Measurements from ENCODE around the gene SLF2.
"Not testable (repeated sequence)": the region's sequence is repeated elsewhere in the genome, so short reads cannot be mapped to it uniquely, and the experiment has no call there.

SLF2 gene

DNA sequence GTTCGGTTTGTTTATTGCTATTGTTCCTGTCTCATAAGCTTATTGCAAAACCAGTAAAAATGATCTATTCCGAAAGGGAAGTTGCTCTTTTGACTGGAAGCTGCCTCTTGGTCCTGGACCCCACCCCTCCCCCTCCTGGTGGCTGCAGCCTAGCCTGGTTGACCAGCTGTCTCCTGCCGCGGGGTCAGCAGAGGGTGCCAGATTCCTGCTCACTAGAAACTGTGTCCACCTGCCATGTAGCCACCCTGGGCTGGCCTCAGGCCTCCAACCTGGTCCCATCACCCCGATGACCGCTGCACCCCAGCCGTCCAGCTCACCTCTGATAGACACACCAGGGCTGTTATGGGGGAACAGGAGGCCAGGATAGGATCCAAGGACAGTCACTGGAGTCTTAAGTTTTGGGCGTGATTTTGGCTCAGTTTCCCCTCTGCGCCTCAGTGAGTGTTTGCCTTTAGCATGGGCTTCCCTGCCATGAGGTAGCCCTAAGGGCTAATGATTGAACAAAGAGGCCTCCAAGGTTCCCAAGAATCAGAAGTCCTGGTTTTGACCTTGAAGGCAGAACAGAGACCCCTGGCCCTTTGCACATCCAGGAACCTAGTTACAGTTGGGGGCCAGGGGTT lies 32.9 kb upstream of the SLF2 start:
- DNase-seq (ENCODE audit: low spot score), result no peak

DNA sequence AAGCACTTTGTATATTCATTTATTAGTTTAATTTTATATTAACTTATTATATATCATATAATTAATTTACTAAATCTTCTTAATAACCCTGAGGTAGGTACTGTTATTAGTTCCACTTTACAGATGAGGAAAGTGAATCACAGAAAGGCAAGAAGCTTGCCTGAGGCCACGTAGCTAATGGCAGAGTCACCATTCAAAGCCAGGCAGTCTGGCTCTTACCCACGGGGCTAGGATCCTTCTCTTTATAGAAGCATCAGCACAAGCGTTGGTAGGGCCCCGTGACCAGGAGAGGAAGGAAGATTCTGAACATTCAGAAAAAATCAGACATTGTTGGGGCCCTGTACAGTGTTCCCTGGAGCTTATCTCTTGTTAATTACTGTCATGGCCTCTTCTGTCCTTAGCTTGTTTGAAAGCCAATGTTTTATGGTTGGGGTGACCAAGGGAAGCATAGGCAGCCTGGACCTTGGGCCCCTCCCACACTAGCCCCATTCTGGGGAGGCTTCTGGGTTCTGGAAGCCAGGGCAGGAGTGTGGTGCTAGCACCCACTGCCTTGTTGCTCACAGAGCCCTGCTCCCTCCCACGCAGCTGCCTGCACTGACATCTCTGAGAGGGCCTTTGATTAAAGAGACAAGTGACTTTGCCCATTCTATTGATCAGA lies 31.1 kb upstream of the SLF2 start:
- DNase-seq (ENCODE audit: low spot score), result no peak

DNA sequence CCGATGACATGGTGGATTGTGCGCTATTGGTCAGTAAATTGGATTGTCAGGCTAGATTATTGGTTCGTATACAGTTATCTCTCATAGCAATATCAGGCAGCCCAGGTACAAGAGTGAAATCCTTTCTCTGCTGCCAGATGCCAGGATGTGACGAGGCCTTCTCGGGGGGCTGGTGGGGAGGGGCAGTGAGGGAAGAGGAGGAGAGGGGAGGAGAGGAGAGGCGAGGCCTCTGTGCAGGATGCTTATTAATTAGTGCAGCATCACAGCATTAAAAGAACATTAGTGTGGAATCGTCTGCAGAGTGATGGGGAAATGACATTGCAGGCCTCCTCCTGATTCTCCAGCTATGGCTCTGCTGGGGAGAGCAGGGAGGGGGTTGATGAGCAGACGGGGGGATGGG lies 30.5 kb upstream of the SLF2 start:
- DNase-seq (ENCODE audit: low spot score), result no peak

DNA sequence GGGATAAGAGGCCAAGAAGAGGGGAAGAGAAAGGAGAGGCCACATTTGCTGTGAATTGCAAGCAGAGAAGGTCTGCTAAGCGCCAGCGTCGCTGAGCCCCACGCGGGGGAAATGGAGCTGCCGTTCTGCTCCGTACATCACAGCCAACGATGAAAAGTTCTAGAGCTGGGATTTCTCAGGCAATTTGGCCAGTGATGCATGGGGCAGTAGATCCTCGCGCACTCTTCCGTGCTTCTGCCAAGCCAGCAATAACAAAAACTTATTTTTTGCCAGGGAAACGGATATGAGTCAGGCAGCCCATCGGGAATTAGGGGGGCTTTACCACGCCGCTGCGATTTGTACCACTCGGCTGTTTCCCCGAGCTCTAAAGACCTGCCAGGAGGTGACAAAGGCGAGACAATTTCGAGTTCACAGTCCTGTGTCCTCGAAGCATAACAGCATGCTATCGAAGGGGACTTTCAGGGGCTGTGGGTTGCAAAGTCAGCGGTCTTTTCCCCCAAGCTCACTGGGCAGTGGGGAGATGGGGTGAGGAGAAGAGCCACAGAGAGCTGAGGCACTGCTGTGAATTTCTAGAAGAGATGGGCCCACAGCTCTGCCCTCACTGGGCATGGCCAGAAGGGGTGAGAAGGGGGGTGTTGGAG lies 30.0 kb upstream of the SLF2 start:
- no peak for DNase-seq (ENCODE audit: low spot score)

DNA sequence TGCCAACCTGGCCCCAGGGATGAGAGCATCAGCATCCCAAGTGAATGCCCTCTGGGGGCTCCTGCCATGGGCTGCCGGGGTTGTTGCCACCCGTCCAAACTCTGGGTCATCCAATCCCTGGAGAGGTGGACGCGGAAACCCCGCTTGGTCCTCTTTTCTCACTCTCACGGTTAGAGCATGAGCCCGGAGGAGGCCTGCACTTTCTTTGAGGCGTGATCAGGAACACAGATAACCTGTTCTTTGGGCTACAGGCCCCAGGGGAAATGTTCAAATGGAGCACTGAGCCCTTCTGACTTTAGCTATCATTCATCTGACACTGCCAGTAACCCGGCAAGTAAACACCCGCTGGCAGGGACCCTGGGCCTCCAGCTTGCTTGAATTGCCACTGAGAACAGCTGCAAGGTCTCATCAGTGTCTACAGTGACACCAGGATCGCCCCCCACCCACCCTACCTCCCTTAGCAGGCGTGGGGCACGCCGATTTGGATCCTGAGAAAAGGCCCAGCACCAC lies 29.4 kb upstream of the SLF2 start:
- DNase-seq (ENCODE audit: low spot score), result no peak

DNA sequence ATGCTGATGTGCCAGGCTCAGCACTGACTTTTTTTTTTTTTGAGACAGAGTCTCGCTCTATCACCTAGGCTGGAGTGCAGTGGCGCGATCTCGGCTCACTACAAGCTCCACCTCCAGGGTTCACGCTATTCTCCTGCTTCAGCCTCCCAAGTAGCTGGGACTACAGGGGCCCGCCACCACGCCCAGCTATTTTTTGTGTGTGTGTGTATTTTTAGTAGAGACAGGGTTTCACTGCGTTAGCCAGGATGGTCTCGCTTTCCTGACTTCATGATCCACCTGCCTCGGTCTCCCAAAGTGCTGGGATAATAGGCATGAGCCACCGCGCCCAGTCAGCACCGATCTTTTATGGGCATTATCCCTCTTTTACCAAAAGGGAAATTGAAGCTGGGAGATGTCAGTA lies 27.2 kb upstream of the SLF2 start:
- not testable (repeated sequence) for DNase-seq (ENCODE audit: low spot score)

DNA sequence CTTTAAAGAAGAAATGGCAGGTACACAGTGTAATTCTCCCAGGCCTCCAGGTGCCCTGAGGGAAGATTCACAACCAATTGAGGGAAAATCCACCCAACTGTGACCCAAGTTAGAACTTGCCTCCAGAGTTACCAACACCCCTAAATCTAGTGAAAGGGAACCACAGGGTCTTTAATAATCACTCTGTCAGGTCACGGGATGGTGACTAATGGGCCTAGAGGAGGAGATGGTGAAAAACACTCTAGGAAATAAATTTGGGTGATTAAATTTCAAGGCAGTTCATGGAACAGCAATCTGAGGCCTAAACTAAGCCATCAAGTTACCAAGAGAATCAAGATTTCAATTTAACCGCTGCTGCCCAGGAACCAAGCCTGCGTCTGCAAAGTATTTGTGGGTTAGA lies 26.7 kb upstream of the SLF2 start:
- DNase-seq (ENCODE audit: low spot score), result no peak

DNA sequence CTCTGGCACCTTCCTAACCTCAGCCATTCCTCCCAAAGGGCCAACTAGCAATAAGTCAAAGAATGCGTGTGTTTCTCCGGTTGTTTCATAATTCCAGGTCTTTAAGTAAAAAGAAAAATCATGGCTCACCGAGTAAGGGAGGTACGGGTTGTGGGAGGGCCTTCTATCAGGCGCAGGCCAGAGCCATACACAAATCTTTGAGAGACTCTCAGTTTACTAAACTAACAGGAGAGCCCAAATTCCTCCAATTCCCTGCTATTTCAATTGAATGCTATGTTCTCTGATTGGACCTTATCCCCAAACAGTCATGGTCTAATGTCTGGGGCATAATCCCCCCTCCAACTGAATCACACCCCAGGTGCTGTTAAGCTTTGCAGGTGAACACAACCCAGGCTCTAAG lies 26.2 kb upstream of the SLF2 start:
- no peak for DNase-seq (ENCODE audit: low spot score)

DNA sequence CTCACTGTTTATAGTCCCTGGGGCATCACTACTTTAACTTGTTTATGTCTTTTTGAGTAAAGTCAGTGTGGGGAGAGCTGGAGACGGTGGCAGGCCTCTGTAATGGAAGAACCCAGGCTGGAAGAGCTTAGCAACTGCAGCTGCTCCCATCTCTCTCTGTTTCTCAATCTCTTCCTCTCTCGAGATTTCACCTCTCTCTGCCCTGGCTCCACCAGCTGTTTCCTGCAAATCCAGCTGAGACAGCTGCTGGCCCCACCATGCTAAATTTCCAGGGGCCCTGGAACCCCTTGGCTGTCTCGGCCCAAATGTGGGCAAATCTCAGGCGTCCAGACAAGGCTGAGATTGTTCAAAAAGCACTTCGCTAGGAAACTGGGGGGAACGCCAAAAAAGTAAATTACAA lies 25.8 kb upstream of the SLF2 start:
- DNase-seq (ENCODE audit: low spot score), result no peak

DNA sequence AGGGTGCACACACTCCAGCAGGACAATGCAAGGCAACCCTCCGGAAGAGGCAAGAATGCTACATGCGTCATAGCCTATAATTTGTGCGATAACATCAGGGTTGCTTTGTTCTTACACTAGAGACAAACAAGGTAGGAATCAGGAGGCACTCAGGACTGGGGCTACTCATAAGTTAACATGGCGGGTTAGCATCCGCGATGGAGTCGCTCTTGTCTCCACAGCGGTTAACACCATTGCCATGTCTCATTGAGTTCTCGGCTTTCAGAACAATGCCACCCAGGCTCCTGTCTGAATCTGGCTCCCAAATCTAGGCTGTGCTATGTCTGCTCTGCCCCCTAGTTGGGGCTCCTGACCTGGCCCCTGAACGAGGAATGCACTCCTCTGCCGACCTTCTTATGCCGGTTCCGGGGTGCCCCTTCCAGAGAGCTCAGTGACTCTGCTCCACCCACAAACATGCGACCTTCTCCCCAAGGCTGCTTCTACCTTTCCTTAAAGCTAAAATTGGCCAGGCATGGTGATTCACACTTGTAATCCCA lies 24.9 kb upstream of the SLF2 start:
- DNase-seq (ENCODE audit: low spot score), result no peak

DNA sequence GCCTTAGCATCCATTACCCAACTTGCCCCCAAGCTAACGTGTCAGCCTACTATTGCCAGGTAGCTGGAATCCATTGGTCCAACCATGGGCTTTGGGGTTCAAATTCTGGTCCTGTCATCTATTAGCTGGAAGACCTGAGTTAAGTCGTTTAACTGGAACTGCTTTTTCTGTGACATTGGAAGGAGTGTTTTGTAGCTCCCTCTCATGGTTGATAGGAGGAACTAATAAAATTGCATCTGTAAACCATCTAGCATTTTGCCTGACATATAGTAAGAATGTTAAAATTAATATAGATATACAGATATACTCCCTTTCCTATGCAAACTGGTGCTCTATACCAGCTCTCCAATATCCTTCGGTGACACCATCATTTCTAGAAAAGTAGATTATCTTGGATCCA lies 23.8 kb upstream of the SLF2 start:
- no peak for DNase-seq (ENCODE audit: low spot score)

DNA sequence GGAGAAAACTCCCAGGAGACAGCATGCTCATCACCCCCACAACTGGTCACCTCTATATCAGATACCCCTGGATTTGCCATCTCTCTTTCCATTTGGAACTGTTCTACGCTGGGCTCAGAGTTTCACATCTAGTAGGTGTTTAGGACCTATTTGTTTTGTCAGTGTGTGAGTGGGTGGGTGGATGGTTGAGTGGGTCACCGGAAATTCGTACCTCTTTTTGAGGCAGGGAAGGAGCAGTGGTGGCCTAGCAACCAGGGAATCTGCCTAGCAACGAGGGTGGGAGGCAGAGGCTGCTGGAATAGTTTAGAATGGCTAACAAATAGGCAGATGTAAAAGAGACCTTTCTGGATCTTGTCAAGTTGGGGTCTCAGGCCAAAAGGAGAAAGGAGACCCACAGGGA lies 23.2 kb upstream of the SLF2 start:
- DNase-seq (ENCODE audit: low spot score), result no peak

DNA sequence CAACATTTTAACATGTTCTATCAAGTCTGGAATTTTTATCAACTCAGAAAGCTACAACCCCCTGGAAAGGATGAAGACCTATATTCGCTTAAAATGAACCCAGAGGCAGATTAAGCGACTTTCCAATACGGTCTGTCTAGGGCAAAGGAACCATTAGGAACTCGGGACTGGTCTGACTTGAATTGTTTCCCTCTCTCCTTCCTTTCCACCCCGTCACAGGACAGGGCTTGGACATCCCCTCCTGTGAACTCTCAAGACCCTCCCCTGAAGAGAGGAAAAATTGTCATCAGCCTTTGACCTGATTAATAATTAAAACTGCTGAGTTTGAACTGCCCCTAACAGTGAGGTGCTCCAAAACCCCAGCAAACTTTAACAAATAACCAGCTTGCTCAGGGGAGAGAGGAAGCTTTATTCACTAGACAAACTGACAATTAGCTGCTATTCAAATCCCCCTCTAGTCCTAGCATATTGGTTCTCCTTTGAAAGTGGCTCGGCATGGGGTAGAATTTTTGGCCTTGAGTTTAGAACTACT lies 22.6 kb upstream of the SLF2 start:
- DNase-seq (ENCODE audit: low spot score), result no peak

DNA sequence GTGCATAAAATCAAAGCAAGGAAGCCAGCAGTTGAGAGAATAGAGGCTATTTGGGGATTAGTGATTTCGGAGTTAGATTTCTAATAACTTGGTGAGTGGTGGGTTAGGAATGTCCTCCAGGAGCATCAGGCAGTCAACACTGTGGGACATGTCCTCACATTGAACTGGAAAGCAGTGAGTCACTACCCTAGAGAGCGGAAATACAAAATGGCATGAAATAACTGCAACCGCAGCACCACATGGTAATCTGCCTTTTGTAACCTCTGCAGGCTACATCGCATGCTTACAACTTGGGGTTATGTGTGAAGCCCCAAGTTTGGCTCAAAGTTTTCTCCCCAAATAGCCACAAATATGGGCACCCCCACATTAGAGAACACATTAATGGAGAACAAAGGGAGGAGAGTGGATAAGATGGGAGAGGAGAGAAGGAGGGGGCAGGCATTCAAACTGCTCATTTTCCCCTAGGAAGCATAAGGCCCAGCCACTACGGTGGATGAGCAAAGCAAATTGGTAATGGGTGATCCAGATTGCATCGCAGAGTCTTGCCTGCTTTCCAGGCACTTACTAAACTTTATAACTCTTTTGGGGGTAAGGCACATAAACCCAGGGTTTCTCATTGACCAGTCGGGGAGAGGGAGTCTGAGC lies 22.0 kb upstream of the SLF2 start:
- DNase-seq (ENCODE audit: low spot score), result peak; percentile 82

DNA sequence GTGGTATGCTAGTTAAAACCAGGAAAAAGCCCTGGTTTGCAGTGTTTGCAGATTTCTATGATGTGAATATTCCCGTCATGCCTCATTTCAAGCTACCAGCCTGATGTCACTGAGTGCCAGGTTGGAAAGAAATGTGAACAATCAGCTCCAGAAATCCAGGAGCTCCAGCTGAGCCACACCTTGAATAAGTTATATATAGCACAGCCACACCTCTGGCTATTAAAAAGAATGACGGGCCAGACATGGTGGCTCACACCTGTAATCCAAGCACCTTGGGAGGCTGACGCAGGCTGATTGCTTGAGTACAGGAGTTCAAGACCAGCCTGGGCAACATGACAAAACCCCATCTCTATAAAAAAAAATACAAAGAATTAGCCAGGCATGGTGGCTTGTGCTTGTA lies 18.7 kb upstream of the SLF2 start:
- no peak for DNase-seq (ENCODE audit: low spot score)

DNA sequence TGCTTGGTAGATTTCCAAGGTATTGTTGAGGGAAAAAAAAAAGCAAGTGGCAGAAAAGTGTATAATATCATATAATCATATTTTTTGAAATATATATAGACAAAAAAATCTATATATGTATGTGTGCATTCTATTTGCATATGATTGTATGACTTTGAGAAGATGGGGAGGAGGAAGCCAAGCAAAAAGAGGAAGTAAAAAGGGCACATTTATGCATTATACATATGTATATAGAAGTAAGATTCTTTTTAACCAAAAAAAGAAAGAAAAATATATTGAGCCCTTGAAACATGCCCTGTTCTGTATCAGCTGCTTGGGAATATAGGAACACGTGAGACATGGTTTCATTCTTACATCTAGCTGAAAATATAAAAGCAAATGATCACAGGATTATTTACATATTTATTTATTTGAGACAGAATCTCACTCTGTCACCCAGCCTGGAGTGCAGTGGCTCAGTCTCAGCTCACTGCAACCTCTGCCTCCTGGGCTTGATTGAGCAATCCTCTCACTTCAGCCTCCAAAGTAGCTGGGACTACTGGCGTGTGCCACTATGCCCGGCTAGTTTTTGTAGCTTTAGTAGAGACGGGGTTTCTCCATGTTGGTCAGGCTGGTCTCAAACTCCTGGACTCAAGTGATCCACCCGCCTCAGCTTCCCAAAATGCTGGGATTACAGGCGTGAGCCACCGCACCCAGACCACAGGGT lies 18.0 kb upstream of the SLF2 start:
- no peak for DNase-seq (ENCODE audit: low spot score)

DNA sequence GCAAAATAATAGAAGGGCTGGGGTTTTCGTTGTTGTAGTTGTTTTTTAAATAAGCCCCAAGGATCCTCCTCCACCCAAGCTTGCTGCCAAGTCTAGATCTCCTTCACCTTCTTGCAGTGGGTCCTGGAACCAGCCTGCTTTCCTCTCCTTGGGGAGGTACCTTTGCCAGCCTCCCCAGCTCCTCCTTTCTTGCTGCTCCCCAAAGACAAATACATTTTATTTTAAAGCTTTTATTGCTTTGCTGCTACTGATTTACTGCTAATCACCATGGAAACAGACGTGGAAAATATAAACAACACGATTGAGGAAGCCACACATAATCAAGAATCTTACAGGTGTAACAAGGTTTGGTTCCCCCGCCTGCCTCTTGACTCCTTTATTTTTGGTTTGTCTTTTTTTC lies 17.4 kb upstream of the SLF2 start:
- no peak for DNase-seq (ENCODE audit: low spot score)

DNA sequence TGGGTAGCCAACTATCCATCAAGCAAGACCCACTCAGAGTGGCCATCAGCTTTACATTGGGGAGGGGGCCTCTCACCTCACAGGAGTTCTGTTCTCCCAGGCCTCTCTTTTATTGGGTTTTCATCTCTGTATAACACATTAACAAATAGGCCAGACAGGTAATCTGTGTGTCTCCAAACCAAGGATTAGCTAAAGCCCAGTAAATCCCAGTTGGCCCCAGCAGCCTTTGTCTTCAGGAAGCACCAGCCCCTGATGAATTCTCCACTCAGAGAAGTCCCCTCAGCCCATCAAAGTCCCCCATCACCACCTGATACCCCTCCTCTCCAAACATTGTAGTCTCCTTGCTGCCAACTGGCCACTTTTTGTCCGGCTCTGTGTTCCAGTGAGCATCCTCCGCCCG lies 16.9 kb upstream of the SLF2 start:
- DNase-seq (ENCODE audit: low spot score), result no peak

DNA sequence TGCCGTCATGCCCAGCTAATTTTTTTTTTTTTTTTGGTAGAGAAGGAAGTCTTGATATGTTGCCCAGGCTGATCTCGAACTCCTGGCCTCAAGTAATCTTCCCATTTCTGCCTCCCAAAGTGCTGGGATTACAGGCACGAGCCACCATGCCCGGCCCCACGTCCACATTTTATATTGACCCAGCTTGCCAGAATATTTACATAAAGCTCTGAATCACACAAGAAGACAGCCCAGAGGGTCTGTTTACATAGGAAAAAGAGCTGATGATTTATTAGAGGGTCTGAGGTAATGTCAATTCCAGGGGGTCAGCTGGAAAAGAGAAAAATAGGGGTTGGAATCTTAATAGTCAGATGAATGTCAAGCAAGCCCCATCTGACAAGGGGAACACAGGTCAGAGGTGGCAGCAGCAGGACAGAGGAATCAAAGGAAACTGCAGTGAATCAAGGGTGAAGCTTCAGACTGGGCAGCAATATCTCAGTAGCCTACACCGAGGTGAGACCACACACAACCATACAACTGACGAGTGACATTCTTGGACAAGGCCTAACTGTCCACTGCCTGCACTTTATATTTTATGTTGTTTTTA lies 15.8 kb upstream of the SLF2 start:
- no peak for DNase-seq (ENCODE audit: low spot score)

DNA sequence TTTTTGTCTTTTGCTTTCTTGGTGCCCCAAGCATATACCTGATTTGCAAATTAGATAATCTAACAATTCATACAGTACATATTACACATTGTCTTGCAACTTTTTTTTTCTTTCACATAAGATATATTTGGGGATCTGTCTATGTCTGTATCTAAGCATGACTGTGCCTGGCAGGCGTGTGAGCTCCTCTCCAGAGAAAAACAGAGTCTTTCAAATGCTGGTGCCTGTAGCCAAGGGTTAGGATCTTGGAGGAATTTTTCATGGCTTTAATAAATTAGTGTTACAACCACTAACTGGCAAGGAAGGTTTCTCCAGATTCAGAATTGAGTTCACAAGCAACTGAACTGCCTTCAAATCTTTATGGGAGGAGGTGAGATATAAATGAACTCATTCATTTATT lies 14.8 kb upstream of the SLF2 start:
- DNase-seq (ENCODE audit: low spot score), result no peak

DNA sequence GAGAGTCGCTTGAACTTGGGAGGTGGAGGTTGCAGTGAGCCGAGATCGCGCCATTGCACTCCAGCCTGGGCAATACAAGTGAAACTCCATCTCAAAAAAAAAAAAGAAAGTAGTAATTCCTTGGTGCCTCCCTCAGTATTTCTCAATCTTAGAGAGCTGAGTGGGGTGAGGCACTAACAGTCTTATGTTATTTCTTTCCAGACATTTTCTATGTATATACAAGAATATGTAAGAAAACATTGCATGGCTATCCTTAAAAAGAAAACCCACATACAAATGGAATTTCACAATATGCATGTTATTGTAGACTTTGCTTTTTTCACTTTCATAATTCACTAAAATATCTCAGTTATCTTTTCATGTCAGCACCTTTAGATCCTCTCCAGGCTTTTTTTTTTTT lies 13.6 kb upstream of the SLF2 start:
- DNase-seq (ENCODE audit: low spot score), result no peak

DNA sequence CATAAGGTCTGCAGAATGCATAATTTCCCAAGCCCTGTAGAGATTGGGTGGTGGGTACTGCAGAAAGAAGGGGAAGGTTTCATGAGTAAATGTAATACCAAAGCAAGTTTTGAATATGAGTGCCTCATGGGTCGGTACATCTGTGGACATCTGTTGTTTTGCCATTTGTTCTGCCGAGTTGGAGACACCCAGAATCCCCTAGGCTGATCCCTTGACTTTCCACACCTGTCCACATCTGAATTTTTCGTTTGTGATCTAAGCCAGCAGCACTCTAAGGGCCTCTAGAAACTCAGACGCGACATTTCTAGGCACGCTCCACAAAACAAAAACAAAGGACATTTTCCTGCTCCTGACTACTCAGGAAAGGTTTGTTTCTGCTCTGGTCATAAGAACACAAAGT lies 11.7 kb upstream of the SLF2 start:
- no peak for DNase-seq (ENCODE audit: low spot score)
